HG02938 (cell line): ENCODE measurements around the gene TRIP10.
"Not testable (repeated sequence)": the region's sequence is repeated elsewhere in the genome, so short reads cannot be mapped to it uniquely, and the experiment has no call there.

Source experiments
- ATAC-seq: cut with Tn5 transposase; IDR thresholded peaks from one replicate; pipeline ENCODE4 v1.9.1; 2021; ENCODE audit warnings: mild to moderate bottlenecking, moderate library complexity; ENCODE audit not compliant: unreplicated experiment

TRIP10 gene

GRCh38 chr19:6739390-6739882, at the start of gene TRIP10:
TRIP10 (plus strand) TSS chr19:6739680; CDS start chr19:6739762, 82 bp downstream.
- ATAC-seq: no peak

GRCh38 chr19:6690160-6690885, 49.2 kb upstream of the TRIP10 start:
- no peak for ATAC-seq

GRCh38 chr19:6691342-6691741, 48.1 kb upstream of the TRIP10 start:
- no peak for ATAC-seq

- ATAC-seq: no peak
Observed at GRCh38 chr19:6692027-6692426, 47.5 kb upstream of the TRIP10 start.

- no peak for ATAC-seq
Observed at GRCh38 chr19:6693056-6693471, 46.4 kb upstream of the TRIP10 start.

GRCh38 chr19:6693681-6694080, 45.8 kb upstream of the TRIP10 start:
- ATAC-seq: no peak

- no peak for ATAC-seq
Observed at GRCh38 chr19:6694147-6694815, 45.2 kb upstream of the TRIP10 start.

GRCh38 chr19:6696239-6696820, 43.1 kb upstream of the TRIP10 start:
- no peak for ATAC-seq

GRCh38 chr19:6697291-6697690, 42.2 kb upstream of the TRIP10 start:
- no peak for ATAC-seq

GRCh38 chr19:6699935-6700334, 39.5 kb upstream of the TRIP10 start:
- ATAC-seq: no peak

GRCh38 chr19:6700586-6701316, 38.7 kb upstream of the TRIP10 start:
- ATAC-seq: no peak

- no peak for ATAC-seq
Observed at GRCh38 chr19:6705931-6706632, 33.4 kb upstream of the TRIP10 start.

- ATAC-seq: no peak
Observed at GRCh38 chr19:6706633-6706958, 32.9 kb upstream of the TRIP10 start.

GRCh38 chr19:6707011-6707657, 32.3 kb upstream of the TRIP10 start:
- no peak for ATAC-seq

GRCh38 chr19:6707658-6708018, 31.8 kb upstream of the TRIP10 start:
- no peak for ATAC-seq

- no peak for ATAC-seq
Observed at GRCh38 chr19:6708346-6708745, 31.1 kb upstream of the TRIP10 start.

- not testable (repeated sequence) for ATAC-seq
Observed at GRCh38 chr19:6708913-6709312, 30.6 kb upstream of the TRIP10 start.

- ATAC-seq: no peak
Observed at GRCh38 chr19:6709549-6709948, 29.9 kb upstream of the TRIP10 start.

GRCh38 chr19:6710273-6711077, 29.0 kb upstream of the TRIP10 start:
- no peak for ATAC-seq

GRCh38 chr19:6711078-6711361, 28.5 kb upstream of the TRIP10 start:
- no peak for ATAC-seq
